AG09319 (cell line): ENCODE results near the gene GAD1.

Experiments
- DNase-seq: peaks from one replicate; pipeline ENCODE4 v3.0.0-alpha.2; 2010; ENCODE audit warnings: low read depth; ENCODE audit errors: extremely low read depth
- CTCF ChIP-seq: IDR thresholded peaks from 2 replicates; pipeline ENCODE4 v1.5.1; 2011; ENCODE audit warnings: low read depth, mild to moderate bottlenecking, inconsistent platforms, low read length, moderate library complexity

The GAD1 gene

DNA sequence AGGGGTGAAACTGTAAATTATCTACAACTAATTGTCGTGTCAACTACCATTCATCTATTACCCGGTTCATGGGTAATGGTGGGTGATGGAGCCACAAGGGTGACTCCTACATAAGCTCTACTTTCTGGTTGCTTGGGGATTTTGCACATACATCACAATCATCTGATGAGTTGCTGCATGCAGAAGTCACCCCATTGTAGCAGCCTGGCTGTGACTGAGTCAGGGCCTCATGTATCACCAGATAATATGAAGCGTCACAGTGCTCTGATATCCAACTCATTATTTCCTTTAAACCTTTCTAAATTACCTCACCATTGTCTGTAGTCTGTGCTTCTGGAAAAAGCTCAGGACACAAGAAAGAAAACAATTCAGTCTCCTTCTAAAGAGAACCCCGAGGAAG, 79.9 kb downstream of the GAD1 start:
- TF ChIP-seq CTCF = no peak
- no peak for DNase-seq

GRCh38 chr2:170897108-170897507, 80.4 kb downstream of the GAD1 start:
- no peak for TF ChIP-seq CTCF
- no peak for DNase-seq

DNA sequence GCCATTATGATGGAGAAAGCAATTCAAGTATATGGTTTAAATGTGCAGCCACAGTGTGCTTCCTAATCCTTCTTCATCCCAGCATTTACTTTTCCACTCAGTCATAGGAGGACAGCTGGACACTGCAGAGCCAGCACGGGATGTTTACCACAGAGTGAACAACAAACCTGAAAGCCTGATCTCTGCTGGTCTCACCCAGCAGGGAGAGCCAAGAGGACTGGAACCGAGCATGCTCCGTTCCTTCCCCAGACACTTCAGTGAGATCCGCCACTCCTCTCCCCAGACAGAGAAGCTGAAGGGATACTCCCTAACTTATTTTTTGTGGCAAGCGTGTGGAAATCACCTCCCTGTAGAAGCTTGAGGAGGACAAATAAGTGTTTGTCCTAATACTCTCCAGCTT, 89.2 kb downstream of the GAD1 start:
- no peak for TF ChIP-seq CTCF
- DNase-seq = no peak
